GM12878 (cell line): ENCODE data around the gene PLEKHG1. TPM values are rescaled to one million over a fixed set of nuclear protein-coding genes. Genes with fewer than 3 reads are reported as not detected.

Source experiments
- CBX3 ChIP-seq: fragments of 200-600 bp; sonication (generic); IDR thresholded peaks from 2 replicates; pipeline ENCODE4 v1.6.1; 2016; ENCODE audit warnings: low read depth, borderline replicate concordance
- CHD1 ChIP-seq: IDR thresholded peaks from 2 replicates; pipeline ENCODE4 v1.6.1; 2012; ENCODE audit warnings: low read depth, low read length, improper control_type of control experiment
- EGR1 ChIP-seq, 2 experiments: IDR thresholded peaks; 1 replicate in 1 of 2; 2 replicates in 1 of 2; pipeline ENCODE4 v1.6.1; 2011 to 2012; ENCODE audit warnings: low read depth in 2 of 2, low read length in 2 of 2, borderline replicate concordance in 1 of 2, mild to moderate bottlenecking in 1 of 2, moderate library complexity in 1 of 2
- FOXK2 ChIP-seq: fragments of 450-650 bp; IDR thresholded peaks from 2 replicates; pipeline ENCODE4 v1.6.1; 2017; ENCODE audit warnings: mild to moderate bottlenecking, moderate library complexity
- MTA2 ChIP-seq: fragments of 450-650 bp; IDR thresholded peaks from 2 replicates; pipeline ENCODE4 v1.6.1; 2016; ENCODE audit warnings: low read depth, mild to moderate bottlenecking, moderate library complexity
- NBN ChIP-seq: fragments of 450-650 bp; IDR thresholded peaks from 2 replicates; pipeline ENCODE4 v1.6.1; 2016
- NR2C2 ChIP-seq: IDR thresholded peaks from 2 replicates; pipeline ENCODE4 v1.6.1; 2011; ENCODE audit warnings: borderline replicate concordance, low read depth; ENCODE audit not compliant: control insufficient read depth, insufficient read length
- NR2F1 ChIP-seq: fragments of 450-650 bp; conservative IDR thresholded peaks from 2 replicates; pipeline ENCODE4 v1.6.1; 2017; ENCODE audit warnings: mild to moderate bottlenecking
- RAD21 ChIP-seq: IDR thresholded peaks from 2 replicates; pipeline ENCODE4 v1.6.1; 2011; ENCODE audit warnings: mild to moderate bottlenecking, low read depth, low read length, moderate library complexity; ENCODE audit not compliant: insufficient read depth
- RBBP5 ChIP-seq: fragments of 200-600 bp; sonication (generic); conservative IDR thresholded peaks from 2 replicates; pipeline ENCODE4 v1.6.1; 2016
- SMARCA5 ChIP-seq: fragments of 450-650 bp; IDR thresholded peaks from 2 replicates; pipeline ENCODE4 v1.6.1; 2017; ENCODE audit warnings: mild to moderate bottlenecking
- SRF ChIP-seq, 2 experiments: IDR thresholded peaks; 2 replicates each; pipeline ENCODE4 v1.6.1; 2011; ENCODE audit warnings: low read depth in 2 of 2, low read length in 2 of 2, mild to moderate bottlenecking in 1 of 2, moderate library complexity in 1 of 2
- SUPT20H ChIP-seq: IDR thresholded peaks from 2 replicates; pipeline ENCODE4 v1.6.1; 2011; ENCODE audit warnings: low read depth, mild to moderate bottlenecking, low read length, moderate library complexity, borderline replicate concordance; ENCODE audit not compliant: control insufficient read depth
- TAF1 ChIP-seq: IDR thresholded peaks from 2 replicates; pipeline ENCODE4 v1.6.1; 2011; ENCODE audit warnings: mild to moderate bottlenecking, low read depth, low read length, borderline replicate concordance
- YY1 ChIP-seq: IDR thresholded peaks from 2 replicates; pipeline ENCODE4 v1.6.1; 2011; ENCODE audit warnings: low read depth, mild to moderate bottlenecking, low read length
- ZNF24 ChIP-seq: fragments of 450-650 bp; IDR thresholded peaks from 2 replicates; pipeline ENCODE4 v1.6.1; 2017; ENCODE audit warnings: antibody characterized with exemption, mild to moderate bottlenecking
- ZZZ3 ChIP-seq: IDR thresholded peaks from 2 replicates; pipeline ENCODE4 v1.6.1; 2011; ENCODE audit warnings: low read depth; ENCODE audit not compliant: control insufficient read depth, insufficient read length
- polyA plus RNA-seq, 11 experiments: library from polyadenylated mRNA; depleted of rRNA in 4 of 11; unstranded in 6 of 11; stranded (reverse) in 5 of 11; fragments of >200 nt; fragmentation: Nextera tagmentation in 4 of 11; fragmentation: Illumina TruSeq in 1 of 11; extraction: Ambion mirVana in 4 of 11; extraction: Trizol in 1 of 11; gene quantifications; 1 replicate in 1 of 11; 2 replicates in 10 of 11; pipeline versions ENCODE4 v1.2.1 to v1.2.3, GENCODE V29; 2011 to 2016; ENCODE audit warnings: inconsistent platforms in 2 of 11, missing spikeins in 2 of 11, low read depth in 1 of 11
- total RNA-seq, 4 experiments: library from RNA; depleted of rRNA in 3 of 4; stranded (reverse); fragments of >200 nt in 3 of 4; fragmentation: Illumina TruSeq in 1 of 4; extraction: Trizol in 1 of 4; gene quantifications; 2 replicates each; pipeline versions ENCODE4 v1.2.1 to v1.2.3, GENCODE V29; 2013 to 2021
- TF ChIP-seq, protein P1 (sequence below): IDR thresholded peaks from 2 replicates; pipeline ENCODE4 v1.6.1; 2012; ENCODE audit warnings: improper control_type of control experiment, low read depth, low read length; ENCODE audit not compliant: insufficient replicate concordance
- TF ChIP-seq, protein P2 (sequence below): fragments of 450-650 bp; IDR thresholded peaks from 2 replicates; pipeline ENCODE4 v1.6.1; 2017; ENCODE audit warnings: mild to moderate bottlenecking
- TF ChIP-seq, protein P3 (sequence below): fragments of 150-350 bp; IDR thresholded peaks from 2 replicates; pipeline ENCODE4 v1.6.1; 2014; ENCODE audit warnings: mild to moderate bottlenecking, low read depth, low read length

The PLEKHG1 gene
- total and polyA plus RNA-seq, 10 of the 15 experiments (the other 5 are each of a cell fraction or from before 2014, with no cell fraction given) = 0.77 to 17.2 (median 4.9) TPM

DNA sequence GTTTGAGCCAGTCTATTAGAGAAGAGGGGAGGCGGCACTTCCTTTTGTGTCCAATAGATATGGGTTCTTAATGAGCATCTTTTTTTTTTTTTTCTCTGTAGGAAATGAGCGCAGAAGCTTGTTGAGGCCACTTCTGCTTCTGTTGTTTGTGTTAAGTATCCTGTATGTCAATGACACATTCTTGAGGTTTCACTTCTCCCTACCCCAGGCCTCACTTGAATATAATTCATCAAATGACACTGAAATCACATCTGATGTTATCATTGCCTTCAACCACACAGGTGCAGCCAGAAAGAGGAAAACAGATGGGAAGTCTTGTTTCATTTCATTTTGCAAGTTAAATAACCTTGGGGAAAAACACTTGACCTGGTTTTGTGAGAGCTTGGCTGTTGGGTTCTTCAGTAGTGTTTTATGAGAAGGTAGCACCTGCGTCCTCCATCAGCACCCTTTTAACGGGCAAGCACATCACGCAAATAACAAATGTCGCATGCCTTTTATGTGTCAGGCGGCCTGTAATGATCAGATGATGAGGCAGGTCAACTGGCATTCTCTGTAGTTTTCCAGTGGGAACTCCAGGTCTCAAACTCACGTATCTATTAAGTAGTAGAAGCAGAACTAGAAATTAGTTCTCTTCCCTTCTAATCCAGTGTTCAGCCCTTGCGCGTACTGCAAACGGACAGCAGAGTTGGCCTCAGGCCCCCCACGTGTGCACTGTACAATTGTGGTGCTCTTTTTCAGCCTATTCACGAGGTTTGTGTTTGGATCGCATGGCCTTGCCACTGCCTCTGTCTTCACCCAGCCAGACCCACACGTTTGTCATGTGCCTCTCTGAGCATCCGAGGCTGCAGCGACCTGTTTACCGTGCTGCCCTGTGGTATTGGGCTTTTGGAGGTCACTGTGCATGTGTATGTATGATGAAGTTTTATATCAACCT is 23.5 kb downstream of the PLEKHG1 start (continued):
- TF ChIP-seq, protein P1, sequence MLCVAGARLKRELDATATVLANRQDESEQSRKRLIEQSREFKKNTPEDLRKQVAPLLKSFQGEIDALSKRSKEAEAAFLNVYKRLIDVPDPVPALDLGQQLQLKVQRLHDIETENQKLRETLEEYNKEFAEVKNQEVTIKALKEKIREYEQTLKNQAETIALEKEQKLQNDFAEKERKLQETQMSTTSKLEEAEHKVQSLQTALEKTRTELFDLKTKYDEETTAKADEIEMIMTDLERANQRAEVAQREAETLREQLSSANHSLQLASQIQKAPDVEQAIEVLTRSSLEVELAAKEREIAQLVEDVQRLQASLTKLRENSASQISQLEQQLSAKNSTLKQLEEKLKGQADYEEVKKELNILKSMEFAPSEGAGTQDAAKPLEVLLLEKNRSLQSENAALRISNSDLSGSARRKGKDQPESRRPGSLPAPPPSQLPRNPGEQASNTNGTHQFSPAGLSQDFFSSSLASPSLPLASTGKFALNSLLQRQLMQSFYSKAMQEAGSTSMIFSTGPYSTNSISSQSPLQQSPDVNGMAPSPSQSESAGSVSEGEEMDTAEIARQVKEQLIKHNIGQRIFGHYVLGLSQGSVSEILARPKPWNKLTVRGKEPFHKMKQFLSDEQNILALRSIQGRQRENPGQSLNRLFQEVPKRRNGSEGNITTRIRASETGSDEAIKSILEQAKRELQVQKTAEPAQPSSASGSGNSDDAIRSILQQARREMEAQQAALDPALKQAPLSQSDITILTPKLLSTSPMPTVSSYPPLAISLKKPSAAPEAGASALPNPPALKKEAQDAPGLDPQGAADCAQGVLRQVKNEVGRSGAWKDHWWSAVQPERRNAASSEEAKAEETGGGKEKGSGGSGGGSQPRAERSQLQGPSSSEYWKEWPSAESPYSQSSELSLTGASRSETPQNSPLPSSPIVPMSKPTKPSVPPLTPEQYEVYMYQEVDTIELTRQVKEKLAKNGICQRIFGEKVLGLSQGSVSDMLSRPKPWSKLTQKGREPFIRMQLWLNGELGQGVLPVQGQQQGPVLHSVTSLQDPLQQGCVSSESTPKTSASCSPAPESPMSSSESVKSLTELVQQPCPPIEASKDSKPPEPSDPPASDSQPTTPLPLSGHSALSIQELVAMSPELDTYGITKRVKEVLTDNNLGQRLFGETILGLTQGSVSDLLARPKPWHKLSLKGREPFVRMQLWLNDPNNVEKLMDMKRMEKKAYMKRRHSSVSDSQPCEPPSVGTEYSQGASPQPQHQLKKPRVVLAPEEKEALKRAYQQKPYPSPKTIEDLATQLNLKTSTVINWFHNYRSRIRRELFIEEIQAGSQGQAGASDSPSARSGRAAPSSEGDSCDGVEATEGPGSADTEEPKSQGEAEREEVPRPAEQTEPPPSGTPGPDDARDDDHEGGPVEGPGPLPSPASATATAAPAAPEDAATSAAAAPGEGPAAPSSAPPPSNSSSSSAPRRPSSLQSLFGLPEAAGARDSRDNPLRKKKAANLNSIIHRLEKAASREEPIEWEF = no peak
- TF ChIP-seq ZZZ3 (no peak), TAF1 (no peak), CBX3 (no peak), FOXK2 (no peak), NR2C2 (no peak), SMARCA5 (peak; percentile 81; the same call in 1 of the 2 replicates), SUPT20H (no peak), NBN (peak; percentile 83), RAD21 (no peak), SRF (IDR thresholded peaks at IDR 0.05; ENCODE audit: low read depth in 2 of 2, low read length in 2 of 2) (no peak), NR2F1 (peak; percentile 57), RBBP5 (no peak), EGR1 (IDR thresholded peaks at IDR 0.05; ENCODE audit: borderline replicate concordance in 1 of 2, low read depth in 2 of 2, low read length in 2 of 2) (no peak), CHD1 (no peak), YY1 (0 out of 2 replicates have a peak, but pooled peaks have one; percentile 19), MTA2 (peak; percentile 95), ZNF24 (no peak)
- TF ChIP-seq, protein P2, sequence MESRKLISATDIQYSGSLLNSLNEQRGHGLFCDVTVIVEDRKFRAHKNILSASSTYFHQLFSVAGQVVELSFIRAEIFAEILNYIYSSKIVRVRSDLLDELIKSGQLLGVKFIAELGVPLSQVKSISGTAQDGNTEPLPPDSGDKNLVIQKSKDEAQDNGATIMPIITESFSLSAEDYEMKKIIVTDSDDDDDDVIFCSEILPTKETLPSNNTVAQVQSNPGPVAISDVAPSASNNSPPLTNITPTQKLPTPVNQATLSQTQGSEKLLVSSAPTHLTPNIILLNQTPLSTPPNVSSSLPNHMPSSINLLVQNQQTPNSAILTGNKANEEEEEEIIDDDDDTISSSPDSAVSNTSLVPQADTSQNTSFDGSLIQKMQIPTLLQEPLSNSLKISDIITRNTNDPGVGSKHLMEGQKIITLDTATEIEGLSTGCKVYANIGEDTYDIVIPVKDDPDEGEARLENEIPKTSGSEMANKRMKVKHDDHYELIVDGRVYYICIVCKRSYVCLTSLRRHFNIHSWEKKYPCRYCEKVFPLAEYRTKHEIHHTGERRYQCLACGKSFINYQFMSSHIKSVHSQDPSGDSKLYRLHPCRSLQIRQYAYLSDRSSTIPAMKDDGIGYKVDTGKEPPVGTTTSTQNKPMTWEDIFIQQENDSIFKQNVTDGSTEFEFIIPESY = no peak
- TF ChIP-seq, protein P3, sequence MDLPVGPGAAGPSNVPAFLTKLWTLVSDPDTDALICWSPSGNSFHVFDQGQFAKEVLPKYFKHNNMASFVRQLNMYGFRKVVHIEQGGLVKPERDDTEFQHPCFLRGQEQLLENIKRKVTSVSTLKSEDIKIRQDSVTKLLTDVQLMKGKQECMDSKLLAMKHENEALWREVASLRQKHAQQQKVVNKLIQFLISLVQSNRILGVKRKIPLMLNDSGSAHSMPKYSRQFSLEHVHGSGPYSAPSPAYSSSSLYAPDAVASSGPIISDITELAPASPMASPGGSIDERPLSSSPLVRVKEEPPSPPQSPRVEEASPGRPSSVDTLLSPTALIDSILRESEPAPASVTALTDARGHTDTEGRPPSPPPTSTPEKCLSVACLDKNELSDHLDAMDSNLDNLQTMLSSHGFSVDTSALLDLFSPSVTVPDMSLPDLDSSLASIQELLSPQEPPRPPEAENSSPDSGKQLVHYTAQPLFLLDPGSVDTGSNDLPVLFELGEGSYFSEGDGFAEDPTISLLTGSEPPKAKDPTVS = no peak
